CD1c-positive myeloid dendritic cell (primary cell): Measurements from ENCODE around the gene CFAP46.

Experiments
- DNase-seq: peaks from one replicate; pipeline ENCODE4 v3.0.0-alpha.2; 2016; ENCODE audit errors: extremely low spot score

The CFAP46 gene

DNA sequence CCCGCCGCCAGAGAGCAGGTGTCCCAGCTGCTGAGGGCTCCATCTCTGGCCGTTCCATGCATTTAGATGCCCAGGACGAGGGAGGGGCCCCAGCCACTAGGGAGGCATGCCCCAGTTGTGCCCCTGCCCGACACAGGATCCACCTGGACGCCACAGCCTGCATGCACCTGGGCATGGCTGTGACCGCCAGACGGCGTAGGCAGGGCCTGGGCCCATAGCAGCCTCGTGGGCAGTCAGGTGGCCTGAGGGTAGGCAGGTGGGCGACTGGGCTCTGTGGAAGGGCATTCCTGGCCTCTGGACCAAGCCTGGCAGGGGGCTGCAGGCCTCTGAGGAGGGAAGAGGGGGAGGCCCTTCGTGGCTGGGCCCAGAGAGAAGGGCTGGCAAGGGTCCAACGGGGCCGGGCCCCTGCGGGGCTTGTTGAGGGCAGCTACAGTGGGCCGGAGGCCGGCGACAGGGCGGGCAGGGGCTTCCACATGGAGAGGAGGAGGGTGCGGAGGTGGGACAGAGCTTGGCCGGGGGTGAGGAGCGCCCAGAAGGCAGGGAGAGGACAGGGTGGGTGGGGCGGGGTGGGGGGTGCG, 80.4 kb downstream of the CFAP46 start:
- no peak for DNase-seq

DNA sequence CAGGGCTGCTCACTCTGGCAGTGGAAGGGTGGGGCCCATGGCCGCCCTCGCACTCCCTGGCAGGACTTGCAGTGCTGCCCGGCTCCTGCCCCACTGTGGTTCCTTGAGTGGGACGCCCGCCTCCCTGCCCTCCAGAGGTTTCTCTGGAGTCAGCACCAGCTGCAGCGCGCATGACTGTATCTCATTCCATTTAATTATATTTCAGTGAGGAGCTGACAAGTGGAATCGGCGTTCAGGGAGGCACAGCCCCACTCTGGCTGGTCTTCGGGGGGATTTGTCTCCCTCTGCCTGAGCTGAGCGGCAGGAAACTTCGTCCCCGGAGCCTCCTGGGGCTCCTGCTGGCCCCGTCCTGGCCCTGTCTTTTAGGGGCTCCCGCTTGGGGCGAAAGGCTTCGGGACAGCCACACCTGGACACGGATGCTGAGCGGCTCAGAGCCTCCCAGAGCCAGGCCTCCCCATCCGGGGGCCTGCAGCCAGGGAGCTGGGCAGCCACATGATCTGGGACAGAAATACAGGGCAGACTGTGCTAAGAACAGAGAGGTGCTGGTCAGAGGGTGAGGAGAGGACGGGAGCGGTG, 81.2 kb downstream of the CFAP46 start:
- DNase-seq, result no peak

DNA sequence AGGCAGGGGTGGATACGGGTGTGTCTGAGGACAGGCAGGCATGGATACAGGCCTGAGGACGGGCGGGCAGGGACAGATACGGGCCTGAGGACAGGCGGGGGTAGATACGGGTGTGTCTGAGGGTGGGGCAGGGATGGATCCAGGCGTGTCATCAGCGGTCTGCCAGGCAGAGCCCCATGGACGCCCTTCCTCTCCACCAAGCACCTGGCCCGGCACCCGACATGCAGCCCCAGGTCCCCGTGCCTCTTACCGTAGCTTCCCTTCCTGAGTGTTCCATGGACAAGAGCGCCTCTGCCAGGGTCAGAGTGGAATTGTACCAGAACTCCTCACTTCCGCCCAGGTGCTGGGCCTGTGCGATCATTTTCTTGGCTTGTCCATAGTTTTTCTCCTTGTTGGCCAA, 81.8 kb downstream of the CFAP46 start:
- DNase-seq, result no peak

DNA sequence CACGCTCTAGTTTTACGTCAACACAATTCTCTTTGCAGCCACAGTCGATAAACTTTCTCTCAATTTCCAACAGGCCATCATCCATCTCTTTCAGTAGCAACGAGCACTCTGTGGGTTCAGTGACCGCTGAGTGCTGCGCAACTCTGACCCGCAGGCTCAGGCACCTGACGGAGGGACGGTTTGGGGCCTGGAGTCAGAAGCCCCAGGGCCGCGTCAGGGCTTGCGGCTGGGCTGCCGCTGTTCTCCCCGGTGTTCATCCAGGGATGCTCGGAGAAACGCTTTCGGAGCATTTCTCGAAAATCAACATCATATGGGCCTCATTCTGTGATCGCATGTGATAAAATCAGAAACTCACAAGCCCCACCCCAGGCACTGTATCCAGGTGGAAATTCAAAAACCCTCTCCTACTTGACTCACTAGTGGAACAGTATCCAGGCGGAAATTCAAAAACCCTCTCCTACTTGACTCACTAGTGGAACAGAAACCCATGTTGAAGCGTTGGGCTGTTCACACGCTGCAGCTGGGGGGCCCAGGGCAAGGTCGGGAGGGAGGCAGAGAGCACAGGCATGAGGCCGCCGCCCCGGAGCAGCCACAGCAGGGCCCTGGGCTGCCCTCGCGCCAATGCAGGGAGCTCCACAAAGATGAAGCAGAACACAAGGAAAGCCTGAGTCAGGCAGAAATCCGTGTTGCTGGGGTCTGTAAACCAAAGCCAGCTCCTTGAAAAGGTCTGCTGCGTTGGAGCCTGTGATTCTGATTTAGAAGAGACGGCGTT, 83.1 kb downstream of the CFAP46 start:
- DNase-seq, result no peak

GRCh38 chr10:132858121-132859081, 84.0 kb downstream of the CFAP46 start:
- DNase-seq, result no peak

DNA sequence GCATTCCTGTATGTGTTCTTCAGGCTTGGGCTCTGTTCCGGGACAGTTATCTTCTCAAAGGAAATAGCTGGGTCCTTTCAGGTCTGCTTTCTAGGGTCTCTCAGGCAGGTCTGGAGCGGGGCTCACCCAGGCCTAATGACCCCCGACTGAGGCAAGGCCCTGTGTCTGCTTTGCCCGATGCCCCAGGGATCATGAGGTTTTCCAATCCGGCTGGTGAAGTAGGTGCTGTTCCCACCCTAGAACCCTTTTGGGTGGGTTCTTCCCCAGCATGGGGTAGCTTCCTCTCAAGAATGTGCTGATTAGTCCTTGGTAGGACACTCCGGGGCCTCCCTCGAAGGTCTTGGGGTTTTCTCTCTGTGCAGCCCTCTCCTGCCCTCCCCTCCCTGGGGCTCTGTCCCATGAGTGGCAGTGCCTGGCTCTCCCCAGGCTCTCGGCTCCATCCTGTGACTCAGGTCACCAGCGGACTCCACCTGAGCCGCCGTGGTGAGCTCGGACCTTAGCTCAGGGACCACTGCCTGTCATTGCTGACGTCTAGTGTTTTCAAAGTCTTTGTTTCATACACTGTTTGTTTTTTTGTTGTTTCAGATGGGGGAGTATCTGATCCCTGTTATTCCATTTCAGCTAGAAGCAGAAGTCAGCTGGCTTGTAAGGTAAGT, 85.4 kb downstream of the CFAP46 start:
- DNase-seq, result no peak

DNA sequence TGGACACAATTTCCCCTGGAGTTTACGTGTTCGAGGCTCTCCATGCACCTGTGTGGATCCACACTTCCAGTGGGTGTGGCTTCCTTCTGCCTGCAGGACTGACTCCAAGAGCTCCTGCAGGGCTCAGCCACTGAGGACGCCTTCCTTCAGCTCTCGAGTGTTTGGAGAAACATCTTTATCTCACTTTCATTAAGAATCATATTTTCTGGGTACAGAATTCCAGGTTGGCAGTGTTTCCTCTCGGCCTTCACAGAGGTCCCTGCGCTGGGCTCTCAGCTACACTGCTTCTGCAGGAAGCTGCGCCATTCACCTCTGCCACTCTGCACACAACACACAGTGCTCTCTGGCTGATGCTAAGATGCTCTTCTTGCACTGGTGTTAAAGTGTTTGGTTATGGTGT, 86.5 kb downstream of the CFAP46 start:
- DNase-seq, result no peak

- no peak for DNase-seq
Measured at GRCh38 chr10:132851451-132851850, 90.9 kb downstream of the CFAP46 start.

- no peak for DNase-seq
Measured at GRCh38 chr10:132850896-132851295, 91.5 kb downstream of the CFAP46 start.

DNA sequence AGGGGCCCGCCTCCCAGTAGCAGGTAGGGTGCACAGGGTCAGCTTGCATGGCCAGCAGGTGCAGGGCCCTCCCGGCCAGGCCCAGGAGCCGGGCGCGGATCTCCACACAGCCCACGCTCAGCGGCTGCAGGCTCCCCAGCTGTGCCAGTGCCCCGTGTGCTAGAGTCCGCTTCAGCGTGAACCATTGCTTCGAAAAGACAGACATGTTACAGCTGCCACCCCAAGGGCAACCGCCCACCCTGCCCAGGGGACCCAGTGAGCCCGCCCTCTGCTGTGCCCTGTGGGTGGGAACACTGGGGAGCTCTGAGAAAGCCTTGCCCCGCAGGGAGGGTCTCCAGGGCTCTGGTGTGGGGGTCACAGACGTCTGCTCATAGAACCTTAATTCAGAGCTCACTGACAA, 92.1 kb downstream of the CFAP46 start:
- DNase-seq, result no peak

DNA sequence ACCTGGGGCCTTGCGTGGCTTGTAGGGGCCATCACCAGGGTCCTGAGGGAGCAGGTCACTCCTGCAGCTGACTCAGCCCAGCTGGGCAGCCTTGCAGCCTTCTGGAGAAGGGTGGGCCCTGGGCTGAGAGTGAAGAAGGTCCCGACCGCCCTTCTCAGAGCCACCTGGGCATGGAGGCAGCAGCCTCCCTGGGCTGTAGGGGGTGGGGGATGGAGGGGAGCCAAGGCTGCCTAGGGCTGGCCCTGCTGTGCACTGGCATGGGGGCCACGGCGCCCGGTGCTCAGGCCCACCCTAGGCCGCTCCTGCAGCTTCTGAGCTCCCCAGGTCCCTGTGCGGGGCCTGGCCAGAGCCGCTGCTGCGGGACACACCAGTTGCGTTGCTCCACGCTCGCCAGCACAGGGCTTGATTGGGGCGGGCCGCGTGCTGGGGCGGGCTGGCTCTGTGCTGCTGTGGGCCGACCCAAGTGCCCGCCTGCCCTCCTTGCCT, 92.8 kb downstream of the CFAP46 start:
- DNase-seq, result no peak

DNA sequence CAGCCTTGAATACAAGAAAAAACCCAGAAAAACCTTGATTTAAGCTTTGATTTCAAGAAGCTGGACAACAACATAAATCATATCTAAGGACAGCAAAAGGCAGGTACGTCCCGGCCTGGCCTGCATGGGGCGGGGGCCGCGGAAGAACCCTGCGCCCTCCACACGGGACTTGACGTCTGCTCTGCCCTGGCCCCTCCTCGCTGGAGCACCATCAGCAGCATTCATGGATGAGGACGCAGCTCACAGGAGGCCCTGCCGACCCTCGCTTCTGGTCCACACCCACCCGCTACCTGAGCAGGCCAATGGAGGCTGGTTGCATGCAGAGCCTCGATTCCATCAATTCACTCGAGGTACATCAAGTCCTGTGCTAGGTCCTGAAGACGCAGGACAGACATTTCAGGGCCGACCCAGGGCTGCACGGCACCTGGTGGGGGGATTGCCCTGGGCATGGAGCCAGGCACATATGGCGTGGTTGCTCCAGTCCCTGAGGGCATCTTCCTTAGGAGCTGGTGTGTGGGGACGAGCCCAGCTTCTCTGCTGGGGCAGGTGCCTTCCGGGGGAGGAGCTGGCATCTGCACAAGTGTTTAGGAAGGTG, 93.3 kb downstream of the CFAP46 start:
- DNase-seq, result no peak

- no peak for DNase-seq
Measured at GRCh38 chr10:132848291-132848701, 94.1 kb downstream of the CFAP46 start.

GRCh38 chr10:132847856-132848255, 94.5 kb downstream of the CFAP46 start:
- no peak for DNase-seq

- DNase-seq, result no peak
Measured at GRCh38 chr10:132847416-132847777, 95.0 kb downstream of the CFAP46 start.

GRCh38 chr10:132846631-132847415, 95.5 kb downstream of the CFAP46 start:
- DNase-seq, result no peak

- no peak for DNase-seq
Measured at GRCh38 chr10:132845780-132846595, 96.4 kb downstream of the CFAP46 start.

- DNase-seq, result no peak
Measured at GRCh38 chr10:132845041-132845551, 97.3 kb downstream of the CFAP46 start.
